HG03442 (cell line): ENCODE measurements around the gene DDN.

Source experiments
- ATAC-seq: cut with Tn5 transposase; IDR thresholded peaks from one replicate; pipeline ENCODE4 v1.9.1; 2021; ENCODE audit warnings: mild to moderate bottlenecking, moderate library complexity; ENCODE audit not compliant: unreplicated experiment

DDN gene

GRCh38 chr12:49015196-49015595 lies 16.0 kb upstream of the DDN start:
- ATAC-seq: no peak

GRCh38 chr12:49014547-49014946 lies 15.4 kb upstream of the DDN start:
- no peak for ATAC-seq

DNA sequence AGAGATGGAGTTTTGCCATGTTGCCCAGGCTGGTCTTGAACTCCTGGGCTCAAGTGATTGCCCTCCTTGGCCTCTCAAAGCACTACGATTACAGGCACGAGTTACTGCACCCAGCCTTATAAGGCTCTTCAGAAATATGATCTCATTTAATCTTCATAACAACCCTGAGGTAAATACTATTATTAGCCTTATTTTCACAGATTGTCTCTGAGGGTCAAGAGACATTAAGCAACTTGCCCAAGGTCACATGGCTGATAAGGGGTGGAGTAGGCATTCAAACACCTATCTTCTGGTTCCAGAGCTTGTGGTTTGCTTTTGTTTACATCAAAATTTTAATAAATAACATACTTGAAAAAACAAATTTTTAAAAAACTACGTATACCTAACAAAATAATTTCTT lies 14.3 kb upstream of the DDN start:
- no peak for ATAC-seq

DNA sequence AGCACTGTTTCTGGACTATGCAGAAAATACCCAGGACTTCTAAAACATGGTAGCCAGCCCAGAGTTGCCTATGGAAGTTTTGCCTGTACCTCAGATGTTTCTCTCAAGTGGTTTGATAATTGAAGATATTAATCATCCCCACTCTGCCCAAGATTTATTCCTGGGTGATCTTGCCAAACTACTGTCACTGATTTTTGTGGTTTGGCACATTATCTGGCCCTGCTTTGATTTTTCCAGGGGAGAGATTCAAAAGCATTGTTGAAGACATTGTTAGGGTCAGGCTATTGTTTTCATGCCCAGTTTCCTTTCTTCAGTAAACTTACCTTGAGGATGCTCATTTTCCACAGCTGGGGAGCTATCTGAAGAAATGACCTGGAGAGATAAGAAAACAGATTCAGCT lies 13.6 kb upstream of the DDN start:
- no peak for ATAC-seq

- ATAC-seq: no peak
Measured at GRCh38 chr12:49010092-49010668, 11.0 kb upstream of the DDN start.

DNA sequence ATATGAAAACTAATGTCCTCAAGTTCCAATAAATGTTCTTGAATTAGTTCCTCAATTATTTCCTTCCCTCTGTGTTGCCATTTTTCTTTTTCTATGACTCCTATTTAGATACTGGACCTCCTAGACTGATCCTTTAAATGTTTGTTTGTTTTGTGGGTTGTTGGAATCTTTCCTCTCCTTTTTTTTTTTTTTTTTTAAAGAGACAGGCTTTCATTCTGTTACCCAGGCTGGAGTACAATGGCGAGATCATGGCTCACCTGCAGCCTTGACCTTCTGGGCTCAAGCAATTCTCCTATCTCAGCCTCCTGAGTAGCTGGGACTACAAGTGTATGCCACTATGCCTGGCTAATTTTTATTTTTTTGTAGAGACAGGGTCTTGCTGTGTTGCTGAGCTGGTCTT lies 9.8 kb upstream of the DDN start:
- no peak for ATAC-seq

DNA sequence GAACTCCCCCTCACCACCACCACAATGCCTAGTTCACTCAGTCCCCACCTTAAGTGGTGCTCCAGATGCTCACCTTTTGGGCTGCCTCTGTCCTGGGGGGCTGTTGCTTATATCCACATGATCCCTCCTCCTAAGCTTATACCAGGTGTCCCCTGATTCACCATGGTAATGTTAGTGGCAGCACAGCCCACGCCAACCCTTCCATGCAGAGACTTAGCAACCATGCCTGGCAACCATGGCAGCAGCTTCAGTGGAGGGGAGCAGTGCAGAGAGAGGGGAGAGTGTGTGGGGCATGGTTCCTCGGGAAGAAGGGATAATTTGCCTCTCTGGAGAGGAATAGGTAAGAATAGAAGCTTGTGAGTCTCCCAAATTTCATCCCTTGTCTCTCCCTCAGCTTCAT lies 1.2 kb upstream of the DDN start:
- ATAC-seq: no peak

GRCh38 chr12:48998497-48999353 lies 450 bp downstream of the DDN start:
- ATAC-seq: no peak

- peak; percentile 43 for ATAC-seq
Measured at GRCh38 chr12:48997719-48998496, 1.3 kb downstream of the DDN start.

DNA sequence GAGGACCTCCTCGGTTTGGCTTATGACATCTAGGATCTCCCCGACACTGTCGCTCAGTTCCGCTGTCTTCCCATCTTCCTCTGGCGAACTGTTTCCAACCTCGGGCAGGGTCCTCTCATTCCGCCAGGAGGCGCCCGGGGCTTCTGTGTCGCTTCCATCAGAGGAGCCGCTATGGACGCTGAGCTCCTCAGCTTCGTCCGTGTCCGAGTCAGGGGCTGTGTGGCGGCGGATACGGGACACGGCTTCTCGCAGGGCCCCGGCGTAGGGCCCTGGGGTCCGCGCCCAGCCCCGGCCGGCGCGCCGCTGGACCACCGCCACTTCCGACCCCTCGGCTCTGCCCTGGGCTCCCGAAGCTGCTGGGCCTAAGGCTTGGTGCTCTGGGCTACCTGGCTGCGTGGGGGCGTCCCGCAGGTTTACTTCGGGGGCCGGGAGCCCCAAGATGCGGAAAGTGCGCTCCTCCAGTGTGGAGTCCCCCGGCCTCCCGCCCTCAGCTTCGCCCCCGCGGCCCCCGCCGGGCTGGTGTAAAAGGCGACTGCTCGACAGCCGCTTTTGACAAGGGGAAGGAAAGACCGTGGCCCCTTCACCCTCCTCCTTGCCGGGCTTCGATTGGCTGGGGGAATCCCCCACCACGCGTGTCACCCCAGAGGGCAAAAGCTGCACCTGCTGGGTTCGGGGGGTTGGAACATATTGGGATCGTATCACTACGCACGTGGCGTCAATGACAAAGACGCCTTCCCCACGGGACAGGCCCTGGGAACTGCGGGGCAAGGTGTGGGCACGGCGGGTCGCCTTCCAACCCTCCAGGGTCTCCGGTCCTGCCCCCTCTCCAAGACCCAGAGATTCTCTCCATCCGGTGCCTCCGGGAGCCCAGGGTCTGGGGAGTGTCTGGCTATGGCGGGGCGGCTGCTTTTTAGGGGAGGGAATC lies 2.1 kb downstream of the DDN start:
- ATAC-seq: no peak

DNA sequence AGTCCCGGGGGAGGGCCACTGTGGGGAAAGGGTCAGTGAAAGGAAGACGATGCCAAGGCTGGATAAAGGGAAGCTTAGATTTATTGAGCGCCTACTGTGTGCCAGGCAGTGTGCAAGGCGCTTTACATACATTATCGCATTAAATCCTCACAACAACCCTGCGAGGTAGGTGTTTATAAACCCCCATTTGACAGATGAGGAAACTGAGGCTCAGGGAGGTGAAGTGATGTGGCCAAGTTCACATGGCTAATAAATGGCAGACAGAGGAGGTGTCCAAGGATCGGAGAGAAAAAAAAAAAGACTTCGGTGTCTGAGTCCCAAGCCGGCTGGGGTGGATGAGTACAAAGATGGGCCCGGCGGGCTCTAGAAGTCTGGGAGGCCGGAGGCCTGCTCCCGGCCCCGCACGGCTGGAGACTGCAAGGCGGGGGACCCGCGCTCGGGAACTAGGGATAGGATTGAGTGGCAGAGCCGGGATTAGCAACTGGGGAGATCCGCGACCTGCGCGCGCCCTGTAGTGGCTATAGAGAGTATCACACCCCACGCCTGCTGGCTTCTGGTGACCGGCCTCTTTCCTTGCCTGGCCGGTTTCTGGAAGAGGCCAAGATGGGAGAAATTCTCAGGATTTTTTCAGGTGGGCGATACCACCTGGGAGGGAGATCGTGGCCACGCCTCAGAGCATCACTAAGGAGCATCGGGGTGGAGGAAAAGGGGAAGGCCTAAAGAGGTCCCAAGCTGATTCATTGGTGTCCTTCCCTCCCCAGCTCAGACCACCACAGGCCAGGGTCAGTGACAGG lies 3.9 kb downstream of the DDN start:
- no peak for ATAC-seq

- no peak for ATAC-seq
Measured at GRCh38 chr12:48994224-48995085, 4.7 kb downstream of the DDN start.

GRCh38 chr12:48993787-48994186 lies 5.4 kb downstream of the DDN start:
- no peak for ATAC-seq

DNA sequence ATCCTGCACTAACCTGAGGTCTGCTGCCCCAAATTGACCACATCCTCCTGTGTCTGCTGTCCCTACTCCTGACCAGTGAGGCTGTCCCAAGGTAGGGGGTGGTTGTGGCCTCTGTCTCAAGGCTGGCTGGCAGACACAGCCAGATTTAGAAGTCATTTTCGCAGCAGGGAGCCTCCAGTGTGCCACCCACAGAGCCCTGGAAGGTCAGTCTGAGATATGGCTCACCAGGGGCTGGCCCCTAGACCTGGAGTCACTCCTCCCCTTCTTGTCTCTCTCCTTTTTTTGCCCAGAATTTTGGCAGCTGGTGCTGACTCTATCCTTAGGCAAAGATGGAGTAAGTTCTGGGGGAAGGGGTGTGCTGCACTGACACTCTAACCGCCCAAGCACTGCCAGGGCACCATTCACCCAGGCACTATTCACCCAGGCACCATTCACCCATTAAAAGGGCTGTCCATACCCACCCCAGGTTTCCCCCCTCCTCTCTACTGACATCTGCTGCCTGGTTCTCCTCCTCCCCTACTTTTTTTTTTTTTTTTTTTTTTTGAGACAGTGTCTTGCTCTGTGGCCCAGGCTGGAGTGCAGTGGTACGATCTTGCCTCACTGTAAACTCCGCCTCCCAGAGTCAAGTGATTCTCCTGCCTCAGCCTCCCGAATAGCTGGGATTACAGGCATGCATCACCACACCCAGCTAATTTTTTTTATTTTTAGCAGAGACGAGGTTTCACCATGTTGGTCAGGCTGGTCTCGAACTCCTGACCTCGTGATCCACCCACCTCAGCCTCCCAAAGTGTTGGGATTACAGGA lies 7.7 kb downstream of the DDN start:
- no peak for ATAC-seq

DNA sequence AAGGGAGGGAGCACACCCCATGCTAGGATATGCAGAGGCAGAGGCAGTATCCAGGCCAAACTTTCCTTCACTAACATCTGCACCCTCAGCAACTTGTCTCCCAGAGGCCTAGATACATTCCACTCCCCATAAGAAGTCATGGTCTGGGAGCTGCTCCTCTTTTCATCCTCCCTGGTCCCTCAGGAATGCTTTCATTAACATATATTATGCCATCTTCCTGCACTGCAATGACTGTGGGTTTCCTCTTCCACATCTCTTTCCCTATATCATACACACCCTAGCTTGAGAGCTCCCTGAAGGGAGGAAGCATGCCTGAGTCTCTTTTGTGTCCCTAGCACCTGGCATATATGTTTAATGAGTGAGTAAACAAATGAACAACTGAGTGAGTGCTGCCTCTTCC lies 8.6 kb downstream of the DDN start:
- ATAC-seq: no peak

DNA sequence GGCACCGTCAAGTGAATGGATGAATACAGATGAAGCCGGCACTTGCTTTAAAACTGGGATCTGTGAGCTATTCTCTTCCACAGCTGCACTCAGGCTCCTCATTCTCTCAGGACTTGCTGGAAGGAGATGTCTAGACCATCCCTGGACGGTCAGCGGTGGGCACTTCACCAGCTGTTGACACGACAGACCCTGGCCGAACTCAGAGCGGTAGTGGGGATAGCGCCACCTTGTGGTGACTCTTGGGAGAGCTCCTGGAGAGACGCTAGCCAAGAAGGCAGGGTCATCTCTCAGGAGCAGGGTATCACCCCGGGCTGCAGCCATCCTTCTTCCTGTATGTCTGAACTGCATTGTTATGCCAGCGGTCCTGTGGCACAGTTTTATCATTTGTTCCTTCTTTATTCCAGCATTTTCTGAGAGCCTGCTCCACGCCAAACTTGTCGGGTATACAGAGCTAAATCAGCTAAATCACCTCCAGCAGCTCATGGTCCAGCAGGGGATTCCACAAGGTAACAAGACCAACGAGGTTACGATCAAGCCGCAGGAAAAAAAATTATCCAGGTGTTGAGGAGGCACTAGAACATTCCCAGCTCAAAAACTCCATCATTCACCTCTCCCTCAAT lies 11.0 kb downstream of the DDN start:
- ATAC-seq: no peak

GRCh38 chr12:48986720-48987291 lies 12.4 kb downstream of the DDN start:
- ATAC-seq: no peak
